Large intestine (tissue), 3 donors: ENCODE data around the gene MAP7D3. TPM values are rescaled to one million over a fixed set of nuclear protein-coding genes. Genes with fewer than 3 reads are reported as not detected.

Source experiments
- DNase-seq, 2 donors: peaks; one replicate each; pipeline versions ENCODE4 v3.0.0 to v3.0.0-alpha.2; 2013
- H3K27ac ChIP-seq: one replicate; pipeline ENCODE4 v1.5.1; 2013; ENCODE audit warnings: low read length
- H3K27me3 ChIP-seq: 2 replicates; pipeline ENCODE4 v1.6.1; 2013; ENCODE audit warnings: low read length; ENCODE audit not compliant: control insufficient read depth, insufficient read depth
- H3K36me3 ChIP-seq: 2 replicates; pipeline ENCODE4 v1.6.1; 2013; ENCODE audit warnings: low read length; ENCODE audit not compliant: control insufficient read depth, insufficient read depth
- H3K4me1 ChIP-seq: one replicate; pipeline ENCODE4 v1.6.1; 2013; ENCODE audit warnings: low read length; ENCODE audit not compliant: control insufficient read depth, insufficient read depth
- H3K4me3 ChIP-seq: one replicate; pipeline ENCODE4 v1.5.1; 2013; ENCODE audit warnings: low read length
- H3K9me3 ChIP-seq: one replicate; pipeline ENCODE4 v1.6.1; 2013; ENCODE audit warnings: mild to moderate bottlenecking, low read depth, low read length, moderate library complexity; ENCODE audit not compliant: control insufficient read depth
- WGBS: methylation state at CpG from one replicate; pipeline ENCODE4 v1.1.5; 2013; ENCODE audit warnings: low lambda C conversion rate; ENCODE audit not compliant: insufficient coverage; 5-methylcytosine and 5-hydroxymethylcytosine counted together
- polyA plus RNA-seq: library from polyadenylated mRNA; unstranded; fragments of 120-200 nt; gene quantifications from one replicate; pipeline ENCODE4 v1.2.1, GENCODE V29; 2013

The MAP7D3 gene
- polyA plus RNA-seq, 1 donor = 5.5 TPM

DNA sequence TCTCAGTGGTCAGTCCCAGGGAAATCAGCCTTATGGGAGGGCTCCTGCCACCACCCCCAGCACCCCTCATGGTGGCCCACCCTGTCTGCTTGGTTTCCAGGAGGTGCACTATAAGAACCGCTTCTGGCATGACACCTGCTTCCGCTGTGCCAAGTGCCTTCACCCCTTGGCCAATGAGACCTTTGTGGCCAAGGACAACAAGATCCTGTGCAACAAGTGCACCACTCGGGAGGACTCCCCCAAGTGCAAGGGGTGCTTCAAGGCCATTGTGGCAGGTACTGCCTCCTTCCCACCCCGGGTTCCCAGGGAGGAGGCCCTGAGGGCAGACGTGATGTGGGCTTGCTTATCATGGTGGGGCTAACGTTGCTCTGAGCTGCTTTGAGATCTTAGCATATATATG, 44.3 kb downstream of the MAP7D3 start:
- H3K4me3 ChIP-seq = no peak overlapping the region
- peaks cover 7% of the 10 kb centered on the region for H3K36me3 ChIP-seq
- no peaks in the 10 kb centered on the region for H3K9me3 ChIP-seq
- H3K27me3 ChIP-seq = no peaks in the 10 kb centered on the region
- no peak overlapping the region for H3K27ac ChIP-seq
- no peak for DNase-seq
- no peaks in the 10 kb centered on the region for H3K4me1 ChIP-seq
- WGBS = no CpG with 5 or more reads among the region's 6 CpGs

DNA sequence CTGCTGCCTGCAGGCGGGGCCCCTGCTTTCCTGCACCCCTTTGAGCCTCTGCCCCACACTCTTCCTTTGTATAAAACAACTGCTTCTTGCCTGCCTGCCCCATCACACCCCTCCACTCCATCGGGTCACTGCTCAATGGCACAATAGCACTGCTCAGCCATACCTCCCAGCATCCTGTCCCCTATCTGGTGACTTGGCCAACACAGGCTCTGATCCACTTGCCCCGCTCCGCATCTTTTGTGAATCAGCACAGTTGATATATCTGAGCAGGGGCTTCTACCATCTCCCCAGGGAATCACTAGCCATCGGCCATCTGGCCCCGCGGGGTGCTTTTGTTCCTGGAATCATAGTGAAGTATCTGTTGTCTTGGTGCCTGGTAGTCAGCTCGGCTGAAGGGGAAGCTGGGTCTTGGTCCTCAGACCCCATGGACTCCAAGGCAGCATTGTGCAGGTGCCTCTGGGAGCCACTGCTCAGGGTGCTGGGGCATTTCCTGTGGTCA, 45.3 kb downstream of the MAP7D3 start:
- WGBS = no CpG with 5 or more reads among the region's 8 CpGs
- no peaks in the 10 kb centered on the region for H3K4me1 ChIP-seq
- H3K27ac ChIP-seq = no peak overlapping the region
- no peak overlapping the region for H3K4me3 ChIP-seq
- peaks cover 7% of the 10 kb centered on the region for H3K36me3 ChIP-seq
- no peaks in the 10 kb centered on the region for H3K9me3 ChIP-seq
- DNase-seq = no peak
- H3K27me3 ChIP-seq = no peaks in the 10 kb centered on the region

DNA sequence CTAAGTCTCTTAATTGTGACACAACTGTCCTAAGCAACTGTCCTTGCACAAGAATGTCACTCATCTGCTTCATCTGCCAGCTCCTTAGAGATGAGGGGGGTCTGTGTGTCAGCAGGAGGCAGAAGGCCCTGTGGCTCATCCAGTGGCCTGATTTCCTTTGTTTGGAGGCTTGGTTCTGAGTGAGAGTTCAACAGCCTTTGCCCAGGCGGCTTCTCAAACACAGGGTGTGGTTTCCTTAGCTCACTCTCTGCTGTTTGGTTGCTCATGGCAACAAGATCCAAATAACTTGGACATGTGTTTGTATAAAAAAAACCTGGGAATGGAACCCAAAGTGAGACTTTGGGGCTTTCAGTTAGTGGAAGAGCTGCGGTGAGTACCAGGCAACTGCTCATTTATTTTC, 46.6 kb downstream of the MAP7D3 start:
- WGBS = no CpG with 5 or more reads among the region's 2 CpGs
- Histone ChIP-seq H3K27me3 (no peaks in the 10 kb centered on the region), H3K4me3 (no peak overlapping the region), H3K9me3 (no peaks in the 10 kb centered on the region), H3K36me3 (peaks cover 7% of the 10 kb centered on the region), H3K4me1 (no peaks in the 10 kb centered on the region), H3K27ac (peak overlapping the region; percentile 27)
- DNase-seq = peak in 1 of 2 donors; percentile 55

DNA sequence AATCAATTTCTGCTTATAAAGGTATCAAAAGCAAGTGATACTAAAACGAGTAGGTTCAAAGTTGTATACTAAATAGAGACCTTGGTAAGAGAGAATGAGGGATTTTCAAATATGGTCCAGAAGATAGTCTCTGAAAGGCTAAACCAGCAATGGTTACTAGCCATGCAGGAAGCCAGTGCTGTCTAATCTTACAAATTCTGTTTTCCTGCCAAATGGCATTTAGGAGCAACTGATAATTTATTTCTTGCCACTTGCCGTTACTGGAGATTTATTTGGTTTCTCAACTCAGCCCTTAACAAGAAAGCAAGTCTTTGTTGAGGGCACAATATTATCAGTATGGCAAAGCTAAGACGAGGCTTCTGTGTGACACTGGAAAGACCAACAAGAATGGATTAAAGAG, 47.2 kb downstream of the MAP7D3 start:
- Histone ChIP-seq H3K9me3 (no peaks in the 10 kb centered on the region), H3K27me3 (no peaks in the 10 kb centered on the region), H3K36me3 (peaks cover 7% of the 10 kb centered on the region), H3K4me3 (no peak overlapping the region), H3K4me1 (no peaks in the 10 kb centered on the region), H3K27ac (no peak overlapping the region)
- WGBS = no CpG with 5 or more reads among the region's 3 CpGs
- DNase-seq = no peak

DNA sequence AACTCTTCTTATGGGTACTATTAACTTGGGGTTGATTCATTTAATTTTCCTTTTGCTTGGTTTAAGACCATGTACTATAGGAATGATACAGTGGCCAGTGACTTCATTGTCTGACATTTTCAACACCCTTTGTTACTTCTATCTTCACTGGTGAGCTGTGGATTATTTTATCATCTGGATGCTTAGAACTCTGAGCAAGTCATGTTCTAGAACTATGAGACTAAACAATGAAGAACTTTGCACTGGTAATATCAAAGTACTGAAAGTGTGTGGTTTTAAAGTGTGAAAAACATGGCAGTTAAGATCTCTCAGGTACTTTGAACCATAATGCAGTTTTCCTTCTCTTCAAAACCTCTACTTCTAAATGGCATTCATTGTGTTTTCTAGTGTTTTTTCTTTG, 47.8 kb downstream of the MAP7D3 start:
- H3K4me3 ChIP-seq = no peak overlapping the region
- no peak overlapping the region for H3K27ac ChIP-seq
- DNase-seq = no peak
- H3K4me1 ChIP-seq = no peaks in the 10 kb centered on the region
- no peaks in the 10 kb centered on the region for H3K9me3 ChIP-seq
- H3K27me3 ChIP-seq = no peaks in the 10 kb centered on the region
- H3K36me3 ChIP-seq = peaks cover 6% of the 10 kb centered on the region

DNA sequence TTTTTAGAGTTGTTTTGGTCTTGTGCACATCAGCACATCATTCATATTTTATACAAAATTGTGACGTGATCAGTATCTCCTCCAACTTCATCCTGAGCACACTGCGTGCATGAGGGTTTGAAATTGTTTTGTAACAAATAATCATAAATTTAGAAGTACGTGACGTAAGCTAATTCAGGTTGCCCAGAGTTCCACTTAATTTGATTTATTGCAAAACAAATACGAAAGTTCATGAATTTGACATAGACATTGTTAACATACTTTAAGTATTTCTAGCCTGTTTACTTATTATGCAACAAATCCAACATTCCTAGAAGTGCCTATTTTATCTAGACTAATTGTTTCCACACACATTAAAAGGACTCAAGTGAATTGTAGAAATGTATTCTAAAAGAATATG, 48.3 kb downstream of the MAP7D3 start:
- Histone ChIP-seq H3K9me3 (no peaks in the 10 kb centered on the region), H3K27me3 (no peaks in the 10 kb centered on the region), H3K36me3 (peaks cover under 1% of the 10 kb centered on the region), H3K4me3 (no peak overlapping the region), H3K4me1 (no peaks in the 10 kb centered on the region), H3K27ac (no peak overlapping the region)
- no CpG with 5 or more reads among the region's 5 CpGs for WGBS
- DNase-seq = no peak

DNA sequence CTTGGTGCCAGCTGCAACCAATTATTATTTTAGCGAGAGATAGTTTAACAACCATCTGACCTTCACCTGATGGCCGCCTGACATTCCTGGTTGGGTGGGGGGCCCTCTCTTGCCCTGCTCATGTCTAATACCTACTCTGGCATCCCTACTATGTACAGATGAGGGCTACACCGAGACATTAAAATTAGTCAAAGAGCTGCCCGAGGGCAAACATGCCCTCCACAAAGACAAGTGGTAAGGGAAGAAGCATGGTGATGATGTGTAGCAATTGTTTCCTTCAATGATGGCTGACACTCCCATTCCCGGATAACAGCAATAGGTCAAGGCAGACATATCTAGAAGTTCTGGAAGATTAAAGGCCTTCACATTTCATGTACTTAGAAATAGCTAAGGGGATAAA, 49.6 kb downstream of the MAP7D3 start:
- Histone ChIP-seq H3K27ac (no peak overlapping the region), H3K4me3 (no peak overlapping the region), H3K27me3 (no peaks in the 10 kb centered on the region), H3K4me1 (no peaks in the 10 kb centered on the region), H3K36me3 (no peaks in the 10 kb centered on the region), H3K9me3 (no peaks in the 10 kb centered on the region)
- WGBS = no CpG with 5 or more reads among the region's 5 CpGs
- DNase-seq = no peak

DNA sequence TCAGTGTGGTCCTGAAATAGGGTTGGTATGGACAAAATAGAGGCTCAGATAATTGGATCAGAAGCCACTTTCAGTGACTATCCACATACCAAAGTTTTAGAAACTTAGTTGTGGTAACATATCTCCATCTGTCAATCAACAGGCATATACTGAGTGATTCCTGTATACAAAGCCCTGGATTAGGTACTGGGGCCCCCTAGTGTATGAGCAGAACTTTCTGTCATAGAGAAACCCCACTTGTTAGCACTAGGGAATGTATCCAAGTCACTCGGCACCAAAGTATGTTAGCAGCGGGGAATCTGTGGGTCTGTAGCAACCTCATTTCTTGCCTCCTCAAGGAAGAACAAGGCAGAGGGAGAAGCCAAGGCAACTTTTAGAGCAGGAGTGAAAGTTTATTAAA, 50.7 kb downstream of the MAP7D3 start:
- H3K9me3 ChIP-seq = no peaks in the 10 kb centered on the region
- no CpG with 5 or more reads among the region's 2 CpGs for WGBS
- no peaks in the 10 kb centered on the region for H3K27me3 ChIP-seq
- no peaks in the 10 kb centered on the region for H3K4me1 ChIP-seq
- DNase-seq = peak in 1 of 2 donors; percentile 17
- no peaks in the 10 kb centered on the region for H3K36me3 ChIP-seq
- H3K27ac ChIP-seq = no peak overlapping the region
- H3K4me3 ChIP-seq = no peak overlapping the region

DNA sequence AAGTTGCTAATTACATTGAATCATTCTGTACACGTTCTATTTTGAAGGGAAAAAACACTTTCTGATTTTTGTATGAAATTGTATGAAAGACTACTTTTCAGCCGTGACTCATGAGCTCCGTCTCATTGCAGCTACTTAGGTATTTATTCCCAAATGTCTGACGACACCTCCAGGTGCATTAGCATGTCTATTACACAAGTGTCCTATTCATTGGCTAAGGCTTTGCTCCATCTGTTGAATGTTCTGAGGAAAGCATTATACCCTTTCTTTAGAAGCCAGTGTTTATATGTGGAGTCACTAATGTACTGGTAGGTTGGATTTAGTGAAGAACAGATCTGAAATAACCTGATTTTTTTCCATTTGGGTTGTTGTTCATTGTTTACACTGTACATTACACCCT, 51.8 kb downstream of the MAP7D3 start:
- DNase-seq = no peak
- no CpG with 5 or more reads among the region's 4 CpGs for WGBS
- no peaks in the 10 kb centered on the region for H3K9me3 ChIP-seq
- H3K27me3 ChIP-seq = no peaks in the 10 kb centered on the region
- no peaks in the 10 kb centered on the region for H3K36me3 ChIP-seq
- no peaks in the 10 kb centered on the region for H3K4me1 ChIP-seq
- no peak overlapping the region for H3K4me3 ChIP-seq
- no peak overlapping the region for H3K27ac ChIP-seq

DNA sequence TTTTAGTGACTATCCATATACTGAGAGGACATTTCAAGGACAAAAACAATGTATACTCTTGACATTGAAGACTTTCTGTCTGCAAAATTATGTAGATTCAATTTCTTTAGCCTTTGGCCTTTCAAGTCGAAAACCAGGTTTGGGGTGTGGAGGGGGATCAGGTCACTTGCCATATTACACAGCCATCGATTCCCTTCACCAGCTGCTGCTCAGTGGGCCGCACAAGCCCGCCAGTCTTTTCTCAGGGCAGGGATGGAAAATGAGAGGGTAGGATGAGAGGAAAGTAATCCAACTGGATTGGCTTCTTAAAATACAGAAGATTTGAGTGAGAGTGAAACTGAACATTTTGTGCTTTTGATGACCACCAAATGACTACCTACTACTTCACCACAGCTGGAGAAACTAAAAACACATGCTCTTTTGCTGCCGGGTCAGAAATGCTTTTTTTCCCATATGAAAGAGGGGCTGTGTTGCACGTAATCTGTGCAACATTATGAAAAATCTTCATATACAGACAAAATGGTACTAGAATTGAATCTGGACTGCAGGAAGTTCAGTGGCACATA, 52.4 kb downstream of the MAP7D3 start:
- DNase-seq = no peak
- Histone ChIP-seq H3K9me3 (no peaks in the 10 kb centered on the region), H3K4me3 (no peak overlapping the region), H3K27me3 (no peaks in the 10 kb centered on the region), H3K27ac (no peak overlapping the region), H3K4me1 (no peaks in the 10 kb centered on the region), H3K36me3 (no peaks in the 10 kb centered on the region)
- WGBS = no CpG with 5 or more reads among the region's 6 CpGs

DNA sequence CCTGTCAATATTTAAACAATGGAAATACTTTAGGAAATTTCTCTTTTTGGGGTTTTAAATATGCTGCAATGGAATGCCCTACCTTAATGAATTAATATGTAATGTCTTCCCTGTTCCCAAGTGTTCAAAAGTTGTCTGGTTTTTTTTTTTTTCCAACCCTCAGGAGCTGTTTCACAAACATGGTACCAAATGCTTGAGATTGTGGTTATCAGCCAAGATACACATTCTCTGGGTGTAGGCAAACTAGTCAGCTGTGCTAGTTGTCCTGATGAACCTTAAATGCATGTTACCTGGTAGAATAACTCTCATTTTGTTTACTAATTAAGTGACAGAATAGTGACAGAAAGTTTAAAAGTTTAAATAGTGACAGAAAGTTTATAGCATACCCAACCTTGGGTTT, 53.2 kb downstream of the MAP7D3 start:
- Histone ChIP-seq H3K36me3 (no peaks in the 10 kb centered on the region), H3K4me3 (no peak overlapping the region)

More for the DNA sequence above, 53.2 kb downstream of the MAP7D3 start:
- Histone ChIP-seq H3K27me3 (no peaks in the 10 kb centered on the region), H3K9me3 (no peaks in the 10 kb centered on the region), H3K27ac (no peak overlapping the region), H3K4me1 (no peaks in the 10 kb centered on the region)
- DNase-seq = no peak
